Common myeloid progenitor, CD34-positive (primary cell): ENCODE data around the gene PRKN.

ENCODE experiments used
- CTCF ChIA-PET: fragments of 350-600 bp; sonication (Branson Sonifier 250); formaldehyde crosslinking; loops from one replicate; lab custom pipeline; 2021; ENCODE audit warnings: antibody characterized with exemption; lab: Charles Lee
- POLR2A ChIA-PET: fragments of 350-600 bp; sonication (Branson Sonifier 250); formaldehyde crosslinking; loops from one replicate; lab custom pipeline; 2021; ENCODE audit warnings: antibody characterized with exemption; lab: Charles Lee
- DNase-seq, 3 donors: peaks; one replicate each; pipeline versions ENCODE4 v3.0.0 to v3.0.0-alpha.2; 2013
- H3K27ac ChIP-seq, 2 experiments: 1 replicate in 1 of 2; 2 replicates in 1 of 2; pipeline ENCODE4 v1.7.0; 2013; ENCODE audit warnings: inconsistent platforms in 2 of 2, low read length in 2 of 2, mild to moderate bottlenecking in 2 of 2, low read depth in 1 of 2, moderate library complexity in 1 of 2; ENCODE audit not compliant: severe bottlenecking in 2 of 2, insufficient read depth in 1 of 2, poor library complexity in 1 of 2
- H3K27me3 ChIP-seq, 5 experiments: replicated peaks in 2 of 5; 1 replicate in 3 of 5; 2 replicates in 2 of 5; pipeline versions ENCODE4 v1.6.1 to v1.7.0; 2013; ENCODE audit warnings: low read length in 4 of 5, mild to moderate bottlenecking in 2 of 5, moderate library complexity in 2 of 5, inconsistent platforms in 1 of 5; ENCODE audit not compliant: insufficient read depth in 5 of 5, control insufficient read depth in 4 of 5
- H3K36me3 ChIP-seq, 4 experiments: 1 replicate in 2 of 4; 2 replicates in 2 of 4; pipeline versions ENCODE4 v1.6.1 to v1.7.0; 2013; ENCODE audit warnings: low read length in 3 of 4, control low read depth in 1 of 4, mild to moderate bottlenecking in 1 of 4; ENCODE audit not compliant: control insufficient read depth in 4 of 4, insufficient read depth in 4 of 4
- H3K4me1 ChIP-seq, 4 experiments: 1 replicate in 3 of 4; 2 replicates in 1 of 4; pipeline versions ENCODE4 v1.6.1 to v1.7.1; 2013; ENCODE audit warnings: low read length in 3 of 4, mild to moderate bottlenecking in 3 of 4, control low read depth in 1 of 4, inconsistent platforms in 1 of 4, moderate library complexity in 1 of 4; ENCODE audit not compliant: control insufficient read depth in 4 of 4, insufficient read depth in 4 of 4; ENCODE audit errors: control extremely low read depth in 1 of 4
- H3K4me3 ChIP-seq, 7 experiments: 1 replicate in 4 of 7; 2 replicates in 3 of 7; pipeline versions ENCODE4 v1.5.1 to v1.7.0; 2013; ENCODE audit warnings: mild to moderate bottlenecking in 7 of 7, low read length in 6 of 7, moderate library complexity in 6 of 7, inconsistent platforms in 2 of 7, low read depth in 2 of 7, control low read depth in 1 of 7; ENCODE audit not compliant: insufficient read depth in 4 of 7, control insufficient read depth in 1 of 7; ENCODE audit errors: extremely low read depth in 1 of 7
- H3K9me3 ChIP-seq, 5 experiments: 1 replicate in 4 of 5; 2 replicates in 1 of 5; pipeline versions ENCODE4 v1.6.1 to v1.7.1; 2013; ENCODE audit warnings: low read length in 4 of 5, mild to moderate bottlenecking in 2 of 5, inconsistent platforms in 1 of 5, low read depth in 1 of 5, moderate library complexity in 1 of 5; ENCODE audit not compliant: control insufficient read depth in 4 of 5, insufficient read depth in 2 of 5; ENCODE audit errors: control extremely low read depth in 1 of 5
- WGBS: methylation state at CpG from one replicate; pipeline ENCODE4 v1.1.5; 2013; ENCODE audit not compliant: insufficient coverage; 5-methylcytosine and 5-hydroxymethylcytosine counted together

PRKN gene

DNA sequence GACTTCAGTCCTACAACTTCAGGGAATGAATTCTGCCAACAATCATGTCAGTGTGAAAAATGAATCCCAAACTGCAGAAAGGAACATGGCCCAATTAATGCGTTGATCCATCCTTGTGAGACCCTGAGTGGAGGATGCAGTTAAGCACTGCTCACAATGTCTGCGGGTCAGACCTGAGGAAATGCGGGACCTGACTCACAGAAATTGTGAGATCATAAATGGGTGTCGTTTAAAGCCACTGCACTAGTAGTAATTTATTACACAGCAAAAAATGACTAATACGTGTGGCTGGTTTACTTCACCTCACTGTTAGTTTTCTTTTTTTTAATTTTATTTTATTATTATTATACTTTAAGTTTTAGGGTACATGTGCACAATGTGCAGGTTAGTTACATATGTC is 505.0 kb downstream of the PRKN start:
- H3K4me1 ChIP-seq = no peaks in the 10 kb centered on the region
- peaks cover 0 to 4% (median 0%) of the 10 kb centered on the region in 5 experiments for H3K9me3 ChIP-seq
- H3K36me3 ChIP-seq = no peaks in the 10 kb centered on the region
- POLR2A ChIA-PET = no interaction called here
- H3K27me3 ChIP-seq = no peaks in the 10 kb centered on the region
- no peak overlapping the region for H3K27ac ChIP-seq
- 96% methylated on average over 4 of the region's 5 CpGs for WGBS
- CTCF ChIA-PET = interaction anchor here (0.7 kb wide), 1 partner anchor 10 kb away, joined by 3 read pairs; no protein-coding TSS in a partner anchor
- no peak overlapping the region for H3K4me3 ChIP-seq
- DNase-seq = no peak

- H3K9me3 ChIP-seq = peaks cover 0 to 4% (median 0%) of the 10 kb centered on the region in 5 experiments
- ChIA-PET POLR2A (no interaction called here), CTCF (no interaction called here)
- 96% methylated on average over 3 of the region's 4 CpGs for WGBS
- H3K27ac ChIP-seq = no peak overlapping the region
- no peak overlapping the region for H3K4me3 ChIP-seq
- H3K27me3 ChIP-seq = no peaks in the 10 kb centered on the region
- no peak for DNase-seq
- no peaks in the 10 kb centered on the region for H3K36me3 ChIP-seq
- H3K4me1 ChIP-seq = no peaks in the 10 kb centered on the region
Measured at GRCh38 chr6:162220876-162221275, 506.7 kb downstream of the PRKN start.

GRCh38 chr6:162219266-162219665 is 508.3 kb downstream of the PRKN start:
- no peak for DNase-seq
- POLR2A ChIA-PET = no interaction called here
- no peaks in the 10 kb centered on the region for H3K27me3 ChIP-seq
- 100% methylated on average over 1 of the region's 4 CpGs for WGBS
- CTCF ChIA-PET = no interaction called here
- H3K36me3 ChIP-seq = no peaks in the 10 kb centered on the region
- H3K27ac ChIP-seq = no peak overlapping the region
- no peaks in the 10 kb centered on the region for H3K9me3 ChIP-seq
- H3K4me3 ChIP-seq = no peak overlapping the region
- no peaks in the 10 kb centered on the region for H3K4me1 ChIP-seq

DNA sequence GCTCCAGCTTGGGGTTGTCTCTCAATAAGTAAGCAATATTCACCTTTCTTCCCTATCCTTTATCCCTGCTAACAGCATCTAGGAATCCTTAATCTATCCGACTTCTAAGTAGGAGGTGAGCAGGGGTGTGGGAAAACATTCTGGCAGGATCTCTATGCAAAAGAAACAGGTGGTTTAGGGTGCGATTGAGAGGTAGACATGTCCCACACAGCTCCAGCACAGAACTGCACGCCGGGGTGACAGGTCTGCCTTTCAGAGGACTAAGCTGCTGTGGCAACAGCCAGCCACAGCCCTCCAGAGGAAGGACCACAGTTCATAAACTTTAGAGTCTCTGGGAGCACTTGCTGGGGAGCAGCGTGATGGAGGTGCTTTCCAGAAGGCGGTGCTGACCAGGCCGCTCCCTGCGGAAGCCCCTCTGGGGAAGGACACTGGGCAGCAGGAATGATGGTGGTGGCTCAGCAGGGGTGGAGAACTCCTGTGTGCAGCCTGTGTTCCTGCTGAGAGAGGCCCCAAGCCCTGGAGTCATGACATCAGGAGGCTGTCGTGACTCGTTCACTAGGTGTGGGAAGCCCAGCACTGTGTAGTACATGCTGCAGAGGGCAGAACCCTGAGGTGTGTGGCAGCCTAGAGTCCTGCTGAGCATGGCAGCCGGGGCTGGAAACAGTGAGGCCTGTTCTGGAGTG is 509.6 kb downstream of the PRKN start:
- no peak for DNase-seq
- Histone ChIP-seq H3K9me3 (no peaks in the 10 kb centered on the region), H3K27ac (no peak overlapping the region), H3K36me3 (no peaks in the 10 kb centered on the region), H3K4me3 (no peak overlapping the region), H3K4me1 (no peaks in the 10 kb centered on the region), H3K27me3 (no peaks in the 10 kb centered on the region)
- POLR2A ChIA-PET = no interaction called here
- CTCF ChIA-PET = no interaction called here
- WGBS = 97% methylated on average over 10 of the region's 11 CpGs

DNA sequence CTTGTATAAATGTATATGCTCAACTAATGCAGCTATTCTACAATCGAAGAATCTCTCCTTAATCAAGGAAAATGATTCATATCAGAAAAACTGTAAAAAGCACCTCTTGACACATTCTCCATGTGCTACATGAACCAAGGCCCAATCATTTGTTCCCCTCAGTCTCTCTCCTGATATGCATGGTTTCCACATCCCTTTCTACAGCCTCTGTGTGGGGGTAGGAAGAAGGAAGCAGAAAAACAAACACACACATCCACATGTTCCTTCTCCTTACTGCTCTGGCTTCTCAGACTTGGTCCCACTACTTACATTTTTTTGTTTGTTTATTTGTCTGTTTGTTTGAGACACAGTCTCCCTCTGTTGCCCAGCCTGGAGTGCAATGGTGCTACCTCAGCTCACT is 510.5 kb downstream of the PRKN start:
- WGBS = no CpG with 5 or more reads among the region's 1 CpG
- Histone ChIP-seq H3K4me1 (no peaks in the 10 kb centered on the region), H3K27me3 (no peaks in the 10 kb centered on the region), H3K27ac (no peak overlapping the region), H3K4me3 (no peak overlapping the region), H3K36me3 (no peaks in the 10 kb centered on the region), H3K9me3 (no peaks in the 10 kb centered on the region)
- no peak for DNase-seq
- CTCF ChIA-PET = no interaction called here
- POLR2A ChIA-PET = no interaction called here

- Histone ChIP-seq H3K4me3 (no peak overlapping the region), H3K27ac (no peak overlapping the region), H3K27me3 (no peaks in the 10 kb centered on the region), H3K4me1 (no peaks in the 10 kb centered on the region), H3K9me3 (no peaks in the 10 kb centered on the region), H3K36me3 (no peaks in the 10 kb centered on the region)
- POLR2A ChIA-PET = no interaction called here
- WGBS = no CpG with 5 or more reads among the region's 1 CpG
- CTCF ChIA-PET = no interaction called here
- DNase-seq = no peak
Measured at GRCh38 chr6:162211777-162212176, 515.8 kb downstream of the PRKN start.

DNA sequence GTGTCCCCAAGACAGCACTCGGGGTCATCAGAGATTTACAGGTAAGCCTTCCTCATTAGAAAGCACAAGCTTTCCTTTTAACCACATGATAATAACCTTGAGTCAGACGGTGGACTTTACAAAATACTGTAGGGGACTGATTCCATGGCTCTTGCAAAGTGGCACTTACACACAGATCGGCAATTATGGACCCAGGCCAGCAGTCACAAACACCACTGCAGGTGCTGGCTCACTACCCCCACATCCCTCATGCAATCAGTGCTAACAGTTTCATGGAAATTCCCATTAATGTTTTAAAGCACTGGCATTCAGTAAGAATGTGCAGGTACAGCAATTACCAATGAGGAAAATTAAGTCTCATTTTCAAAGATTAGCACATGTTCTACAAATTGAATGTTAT is 516.5 kb downstream of the PRKN start:
- POLR2A ChIA-PET = no interaction called here
- H3K36me3 ChIP-seq = no peaks in the 10 kb centered on the region
- H3K4me3 ChIP-seq = no peak overlapping the region
- 100% methylated on average over 2 of the region's 3 CpGs for WGBS
- H3K27me3 ChIP-seq = no peaks in the 10 kb centered on the region
- no peaks in the 10 kb centered on the region for H3K4me1 ChIP-seq
- H3K9me3 ChIP-seq = no peaks in the 10 kb centered on the region
- no peak for DNase-seq
- CTCF ChIA-PET = no interaction called here
- H3K27ac ChIP-seq = no peak overlapping the region
